HL-60/S4 treated with phorbol 12-myristate 13-acetate at 8.2 ng/mL for 4 days and 3 days (cell line): ENCODE results near the gene CCNH.

ENCODE experiments used
- in situ Hi-C: fragments of 300-500 bp; cut with MboI; formaldehyde crosslinking; loops from 2 replicates; pipeline ENCODE4 v1.15.0; 2022; ENCODE audit warnings: low sequenced_read_pairs

CCNH gene

DNA sequence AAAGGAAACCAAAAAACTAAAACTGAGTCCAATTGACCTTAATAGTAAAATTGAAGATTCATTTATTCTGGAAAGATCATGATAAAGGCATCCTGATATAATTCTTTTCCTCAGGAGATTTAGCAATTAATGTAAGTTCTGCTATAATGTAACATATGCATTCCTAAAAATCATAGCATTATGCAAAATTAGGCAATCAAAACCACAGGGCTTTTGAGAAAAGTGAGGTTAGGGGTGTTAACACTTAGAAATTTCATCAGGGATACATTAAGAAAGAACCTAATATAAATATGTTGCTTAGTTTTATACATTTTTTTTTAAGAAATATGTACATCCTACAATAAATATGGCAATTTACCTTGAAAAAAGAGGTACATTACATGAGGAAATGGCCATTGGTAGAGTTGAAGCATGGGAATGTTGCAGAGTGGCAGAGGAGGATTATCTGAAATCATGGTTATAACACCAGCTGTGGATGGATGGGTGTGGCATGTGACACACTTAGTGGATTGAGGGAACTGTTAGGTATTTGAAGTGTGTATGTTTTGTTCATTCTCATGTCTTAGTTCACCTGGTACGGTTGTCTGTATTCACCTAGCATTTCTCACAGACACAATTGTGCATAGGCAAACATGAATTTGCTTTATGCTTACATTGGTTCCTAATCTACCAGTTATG, 51.1 kb downstream of the CCNH start:
- in situ Hi-C loops, result no loop called here

DNA sequence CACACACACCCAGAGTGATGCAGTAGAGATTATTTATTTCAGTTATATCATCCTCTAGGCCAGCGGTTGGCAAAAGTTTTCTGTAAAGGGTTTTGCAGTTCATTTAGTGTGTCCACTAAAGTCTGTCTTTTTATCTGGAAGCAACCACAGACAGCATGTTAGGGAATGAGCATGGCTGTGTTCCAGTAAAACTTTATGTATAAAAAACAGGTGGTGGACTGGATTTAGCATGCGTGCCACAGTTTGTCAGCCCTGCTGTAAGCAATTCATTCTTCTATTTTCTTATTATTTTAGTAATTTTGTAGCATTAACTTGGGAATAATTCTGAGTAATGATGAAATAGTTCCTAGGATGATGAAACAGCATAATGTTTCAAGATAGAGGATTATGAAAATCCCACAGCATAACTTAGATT, 51.7 kb downstream of the CCNH start:
- in situ Hi-C loops, result no loop called here

DNA sequence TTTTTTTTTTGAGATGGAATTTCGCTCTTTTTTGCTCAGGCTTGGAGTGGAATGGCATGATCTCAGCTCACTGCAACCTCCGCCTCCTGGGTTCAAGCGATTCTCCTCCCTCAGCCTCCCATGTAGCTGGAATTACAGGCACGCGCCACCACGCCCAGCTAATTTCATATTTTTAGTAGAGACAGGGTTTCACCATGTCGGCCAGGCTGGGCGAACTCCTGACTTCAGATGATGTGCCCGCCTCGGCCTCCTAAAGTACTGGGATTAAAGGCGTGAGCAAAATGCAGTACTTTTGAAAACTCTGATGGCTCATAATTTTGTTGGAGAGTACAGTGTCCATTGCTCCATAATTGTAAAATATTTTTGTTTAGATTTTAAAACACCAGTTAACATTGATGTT, 52.6 kb downstream of the CCNH start:
- in situ Hi-C loops, result no loop called here

DNA sequence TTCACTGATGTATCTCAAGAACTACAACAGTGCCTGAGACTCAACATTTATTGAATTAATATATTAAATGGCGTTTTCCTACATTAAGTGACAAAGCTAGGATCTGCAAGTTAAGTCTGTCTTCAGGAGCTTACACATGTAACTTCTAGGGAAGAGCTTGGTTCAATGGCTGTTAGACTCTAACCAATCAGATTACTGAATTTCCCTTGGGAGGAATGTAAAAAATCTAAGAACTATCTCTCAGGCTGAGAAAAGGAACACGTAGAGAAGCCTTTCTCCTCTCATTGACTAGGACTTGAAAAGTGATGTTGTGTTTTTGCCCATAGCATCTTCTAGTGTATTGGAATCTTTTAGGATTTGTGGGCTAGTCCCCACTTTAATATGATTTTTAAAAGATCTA, 53.6 kb downstream of the CCNH start:
- in situ Hi-C loops, result no loop called here

DNA sequence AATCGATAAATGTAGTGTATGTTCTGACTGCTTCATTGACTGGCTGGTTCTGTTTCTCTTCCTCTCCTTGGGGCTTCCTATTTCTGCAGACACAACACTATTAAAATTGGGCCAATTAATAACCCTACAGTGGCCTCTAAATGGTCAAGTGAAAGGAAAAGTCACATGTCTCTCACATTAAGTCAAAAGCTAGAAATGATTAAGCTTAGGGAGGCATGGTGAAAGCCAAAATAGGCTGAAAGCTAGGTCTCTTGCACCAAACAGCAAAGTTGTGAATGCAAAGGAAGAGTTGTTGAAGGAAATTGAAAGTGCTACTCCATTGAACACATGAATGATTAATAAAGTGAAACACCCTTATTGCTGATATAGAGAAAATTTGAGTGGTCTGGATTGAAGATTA, 58.2 kb downstream of the CCNH start:
- in situ Hi-C loops, result no loop called here

DNA sequence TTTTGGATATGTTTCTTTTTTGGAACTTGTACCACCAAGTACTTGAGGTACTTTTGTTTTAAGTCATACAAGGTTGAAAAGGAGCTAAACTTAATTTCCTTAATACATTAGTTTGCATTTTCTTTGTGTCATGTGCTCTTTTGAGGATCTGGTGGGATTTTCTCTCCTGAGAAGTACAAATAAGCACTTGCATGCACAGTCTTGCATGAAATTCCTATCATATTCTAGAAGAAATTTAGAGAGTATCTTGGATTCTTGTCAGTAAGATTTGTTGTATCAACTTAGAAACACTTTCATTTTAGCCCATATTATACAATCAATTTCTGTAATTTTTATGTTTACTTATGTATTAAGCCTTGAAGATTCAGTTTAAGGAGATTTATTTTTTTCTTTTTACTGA, 64.9 kb downstream of the CCNH start:
- in situ Hi-C loops, result no loop called here

DNA sequence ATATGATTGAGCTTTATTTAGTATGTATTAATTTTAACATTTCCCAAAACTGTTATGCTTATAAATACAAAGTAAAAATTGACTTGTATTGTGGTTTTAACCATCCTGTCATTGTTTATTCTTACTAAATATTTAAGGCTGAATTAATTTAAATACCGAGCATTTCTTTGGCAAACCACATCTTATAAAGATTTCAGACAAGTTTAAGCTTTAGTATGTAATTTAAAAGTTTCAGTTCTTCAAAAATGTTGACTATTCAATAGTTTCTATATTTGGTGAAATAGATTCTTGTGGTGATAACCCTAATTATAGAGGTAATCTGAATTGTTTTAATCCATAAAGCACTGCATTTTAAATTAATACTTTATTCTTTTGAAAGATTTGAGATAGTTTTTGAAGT, 65.5 kb downstream of the CCNH start:
- in situ Hi-C loops, result no loop called here
